Right ventricle myocardium superior (tissue), 1 donor: ENCODE results near the gene COX6B1. TPM values are rescaled to one million over a fixed set of nuclear protein-coding genes. Genes with fewer than 3 reads are reported as not detected.
"Not testable (repeated sequence)": the region's sequence is repeated elsewhere in the genome, so short reads cannot be mapped to it uniquely, and the experiment has no call there.

Experiments used
- ATAC-seq: fragments of 200-7000 bp; cut with Tn5 transposase; one replicate; pipeline ENCODE4 v1.9.1; 2020; ENCODE audit warnings: mild to moderate bottlenecking; ENCODE audit not compliant: poor library complexity
- DNase-seq: peaks from one replicate; pipeline ENCODE4 v3.0.0-alpha.2; 2020
- intact Hi-C: fragments of 100-400 bp; cut with DNase I; formaldehyde crosslinking; loops from one replicate; pipeline ENCODE4 v1.11.2; 2022
- total RNA-seq: library from RNA; stranded (reverse); fragmentation: NEBNext Ultra II Directional; extraction: Animal tissue kit (Norgen Biotek cat#: 25700); gene quantifications from one replicate; pipeline ENCODE4 v1.2.1, GENCODE V29; 2021
- donor health status: DM: no; HTN: yes; CAD: no; lungs with severe emphysema.

COX6B1 gene
- total RNA-seq, 1 donor from 2014 or later: 1,337 TPM

GRCh38 chr19:35655600-35655999, 7.5 kb downstream of the COX6B1 start:
- DNase-seq (no peak), ATAC-seq (no peak)
- intact Hi-C loops: no loop called here

- intact Hi-C loops: no loop called here
- DNase-seq (no peak), ATAC-seq (no peak)
These were observed 8.6 kb downstream of the COX6B1 start for GRCh38 chr19:35656700-35657099.

GRCh38 chr19:35657904-35658700, 10.0 kb downstream of the COX6B1 start:
- no peak for DNase-seq
- intact Hi-C loops: no loop called here
- ATAC-seq: no peak

- DNase-seq (no peak), ATAC-seq (no peak)
- intact Hi-C loops: no loop called here
These were observed 13.8 kb downstream of the COX6B1 start for GRCh38 chr19:35661995-35662340.

GRCh38 chr19:35663981-35664380, 15.9 kb downstream of the COX6B1 start:
- no peak for ATAC-seq
- intact Hi-C loops: no loop called here

GRCh38 chr19:35665157-35665556, 17.0 kb downstream of the COX6B1 start:
- intact Hi-C loops: no loop called here
- ATAC-seq: no peak
- DNase-seq: no peak

More at GRCh38 chr19:35663981-35664380, 15.9 kb downstream of the COX6B1 start:
- no peak for DNase-seq

GRCh38 chr19:35665604-35666003, 17.5 kb downstream of the COX6B1 start:
- intact Hi-C loops: no loop called here
- ATAC-seq (no peak), DNase-seq (no peak)

- ATAC-seq (no peak), DNase-seq (no peak)
- intact Hi-C loops: no loop called here
These were observed 18.3 kb downstream of the COX6B1 start, which contains the start of gene UPK1A for GRCh38 chr19:35666251-35666913. UPK1A (plus strand) TSS chr19:35666517; CDS start chr19:35666813, 296 bp downstream.

- intact Hi-C loops: no loop called here
- DNase-seq: no peak
- ATAC-seq: no peak
These were observed 21.4 kb downstream of the COX6B1 start for GRCh38 chr19:35669566-35669965.

GRCh38 chr19:35669974-35670373, 21.9 kb downstream of the COX6B1 start:
- no peak for ATAC-seq
- no peak for DNase-seq
- intact Hi-C loops: no loop called here

- ATAC-seq (no peak), DNase-seq (no peak)
- intact Hi-C loops: no loop called here
These were observed 22.6 kb downstream of the COX6B1 start for GRCh38 chr19:35670686-35671085.

- intact Hi-C loops: no loop called here
- no peak for DNase-seq
- no peak for ATAC-seq
These were observed 23.7 kb downstream of the COX6B1 start for GRCh38 chr19:35671818-35672217.

GRCh38 chr19:35673121-35673804, 25.1 kb downstream of the COX6B1 start:
- peak; percentile 53 for ATAC-seq
- intact Hi-C loops: no loop called here
- DNase-seq: peak; percentile 56

GRCh38 chr19:35675589-35676140, 27.5 kb downstream of the COX6B1 start:
- intact Hi-C loops: no loop called here
- DNase-seq: no peak
- no peak for ATAC-seq

- intact Hi-C loops: no loop called here
These were observed 41.7 kb downstream of the COX6B1 start for GRCh38 chr19:35689836-35690235.

GRCh38 chr19:35691106-35691505, 43.0 kb downstream of the COX6B1 start:
- ATAC-seq, intact Hi-C loops, DNase-seq: not testable (repeated sequence)

More at GRCh38 chr19:35689836-35690235, 41.7 kb downstream of the COX6B1 start:
- DNase-seq (no peak), ATAC-seq (no peak)

- ATAC-seq: no peak
- intact Hi-C loops: no loop called here
These were observed 43.9 kb downstream of the COX6B1 start for GRCh38 chr19:35692010-35692409.

GRCh38 chr19:35693422-35693821, 45.3 kb downstream of the COX6B1 start:
- peak; percentile 17 for ATAC-seq
- DNase-seq: no peak
- intact Hi-C loops: no loop called here

More at GRCh38 chr19:35692010-35692409, 43.9 kb downstream of the COX6B1 start:
- no peak for DNase-seq
